Neural crest cell (in vitro differentiated cells): Measurements from ENCODE around the gene ARHGEF6. TPM values are rescaled to one million over a fixed set of nuclear protein-coding genes. Genes with fewer than 3 reads are reported as not detected.

Source experiments
- DNase-seq: peaks from one replicate; pipeline ENCODE4 v3.0.0; 2021; ENCODE audit warnings: low read depth, mixed read lengths, low spot score
- H3K27ac Mint-ChIP-seq: one replicate; pipeline ENCODE4 v1.8.0; 2021; ENCODE audit warnings: mild to moderate bottlenecking, mixed read lengths; ENCODE audit not compliant: unreplicated experiment
- H3K27me3 Mint-ChIP-seq: 2 replicates; pipeline ENCODE4 v1.8.0; 2021; ENCODE audit warnings: low read depth, mild to moderate bottlenecking, mixed read lengths
- H3K36me3 Mint-ChIP-seq: 2 replicates; pipeline ENCODE4 v1.8.0; 2021; ENCODE audit warnings: low read depth, mild to moderate bottlenecking, mixed read lengths
- H3K4me1 Mint-ChIP-seq: 2 replicates; pipeline ENCODE4 v1.8.0; 2021; ENCODE audit warnings: mixed read lengths
- H3K4me3 Mint-ChIP-seq: one replicate; pipeline ENCODE4 v1.8.0; 2021; ENCODE audit warnings: mild to moderate bottlenecking, mixed read lengths
- H3K9me3 Mint-ChIP-seq: 2 replicates; pipeline ENCODE4 v1.8.0; 2021; ENCODE audit warnings: mixed read lengths
- CTCF ChIP-seq: fragments of 200-600 bp; sonication (generic); conservative IDR thresholded peaks from 2 replicates; pipeline ENCODE4 v1.5.0; 2021; ENCODE audit warnings: antibody characterized with exemption, mild to moderate bottlenecking
- total RNA-seq: library from RNA; stranded (reverse); gene quantifications from 2 replicates; pipeline ENCODE4 v1.2.1, GENCODE V29; 2021

ARHGEF6 gene
- total RNA-seq, 1 donor from 2014 or later: 2.7 TPM

- H3K4me3 Mint-ChIP-seq: no peak overlapping the region
- peaks cover 16% of the 10 kb centered on the region for H3K4me1 Mint-ChIP-seq
- TF ChIP-seq CTCF: no peak
- H3K36me3 Mint-ChIP-seq: no peaks in the 10 kb centered on the region
- DNase-seq: no peak
- H3K27me3 Mint-ChIP-seq: no peaks in the 10 kb centered on the region
- peaks cover 3% of the 10 kb centered on the region for H3K9me3 Mint-ChIP-seq
- H3K27ac Mint-ChIP-seq: no peak overlapping the region
These were observed 16.5 kb downstream of the ARHGEF6 start for GRCh38 chrX:136764206-136764605.

GRCh38 chrX:136762820-136763452 lies 17.8 kb downstream of the ARHGEF6 start:
- no peak for TF ChIP-seq CTCF
- no peak overlapping the region for H3K27ac Mint-ChIP-seq
- H3K27me3 Mint-ChIP-seq: no peaks in the 10 kb centered on the region
- H3K36me3 Mint-ChIP-seq: no peaks in the 10 kb centered on the region
- no peak overlapping the region for H3K4me3 Mint-ChIP-seq
- H3K4me1 Mint-ChIP-seq: peaks cover 13% of the 10 kb centered on the region
- no peak for DNase-seq
- H3K9me3 Mint-ChIP-seq: peaks cover 3% of the 10 kb centered on the region

- no peak for TF ChIP-seq CTCF
- no peak overlapping the region for H3K4me3 Mint-ChIP-seq
- no peak overlapping the region for H3K27ac Mint-ChIP-seq
- DNase-seq: no peak
- H3K9me3 Mint-ChIP-seq: peaks cover 5% of the 10 kb centered on the region
- no peaks in the 10 kb centered on the region for H3K36me3 Mint-ChIP-seq
- H3K27me3 Mint-ChIP-seq: no peaks in the 10 kb centered on the region
- peaks cover 10% of the 10 kb centered on the region for H3K4me1 Mint-ChIP-seq
These were observed 19.3 kb downstream of the ARHGEF6 start for GRCh38 chrX:136761421-136761820.

- peaks cover 5% of the 10 kb centered on the region for H3K9me3 Mint-ChIP-seq
- H3K27ac Mint-ChIP-seq: no peak overlapping the region
- TF ChIP-seq CTCF: no peak
- no peaks in the 10 kb centered on the region for H3K27me3 Mint-ChIP-seq
- DNase-seq: no peak
- no peak overlapping the region for H3K4me3 Mint-ChIP-seq
- no peaks in the 10 kb centered on the region for H3K36me3 Mint-ChIP-seq
- H3K4me1 Mint-ChIP-seq: peaks cover 9% of the 10 kb centered on the region
These were observed 20.8 kb downstream of the ARHGEF6 start for GRCh38 chrX:136759968-136760367.

GRCh38 chrX:136755411-136755810 lies 25.3 kb downstream of the ARHGEF6 start:
- Mint-ChIP-seq H3K4me1 (peaks cover 13% of the 10 kb centered on the region), H3K4me3 (no peak overlapping the region), H3K27ac (no peak overlapping the region), H3K36me3 (no peaks in the 10 kb centered on the region), H3K9me3 (peaks cover 4% of the 10 kb centered on the region), H3K27me3 (no peaks in the 10 kb centered on the region)
- no peak for TF ChIP-seq CTCF
- DNase-seq: no peak
